HepG2 (cell line): ENCODE results near the gene YY2. TPM values are rescaled to one million over a fixed set of nuclear protein-coding genes. Genes with fewer than 3 reads are reported as not detected.

Source experiments
- CERS6 ChIP-seq: sonication (generic); formaldehyde crosslinking; IDR thresholded peaks from 2 replicates; pipeline ENCODE4 v1.5.0; 2020; ENCODE audit warnings: missing genetic modification reagents
- FOXO1 ChIP-seq: sonication (generic); formaldehyde crosslinking; IDR thresholded peaks from 2 replicates; pipeline ENCODE4 v1.4.0; 2020; ENCODE audit warnings: missing genetic modification reagents
- GABPB1 ChIP-seq: IDR thresholded peaks from 2 replicates; pipeline ENCODE4 v1.6.1; 2016; ENCODE audit warnings: mild to moderate bottlenecking, missing genetic modification reagents, moderate library complexity, missing compliant biosample characterization
- HIVEP1 ChIP-seq: sonication (generic); formaldehyde crosslinking; IDR thresholded peaks from 2 replicates; pipeline ENCODE4 v1.4.0; 2020; ENCODE audit warnings: mild to moderate bottlenecking, missing genetic modification reagents
- ISL2 ChIP-seq: sonication (generic); formaldehyde crosslinking; IDR thresholded peaks from 2 replicates; pipeline ENCODE4 v1.5.0; 2020; ENCODE audit warnings: missing genetic modification reagents
- MXI1 ChIP-seq: IDR thresholded peaks from 3 replicates; pipeline ENCODE4 v1.6.1; 2012; ENCODE audit warnings: low read depth, low read length, inconsistent platforms, borderline replicate concordance
- NBN ChIP-seq: fragments of 450-650 bp; conservative IDR thresholded peaks from 2 replicates; pipeline ENCODE4 v1.6.1; 2017
- PRDM4 ChIP-seq: sonication (generic); formaldehyde crosslinking; IDR thresholded peaks from 2 replicates; pipeline ENCODE4 v1.9.0; 2021; ENCODE audit warnings: missing genetic modification reagents, borderline replicate concordance
- REL ChIP-seq: sonication (generic); formaldehyde crosslinking; conservative IDR thresholded peaks from 2 replicates; pipeline ENCODE4 v1.8.0; 2022; ENCODE audit warnings: mild to moderate bottlenecking, missing genetic modification reagents, moderate library complexity
- REXO4 ChIP-seq: sonication (generic); formaldehyde crosslinking; IDR thresholded peaks from 2 replicates; pipeline ENCODE4 v1.8.0; 2022; ENCODE audit warnings: missing genetic modification reagents, mild to moderate bottlenecking, borderline replicate concordance
- SATB2 ChIP-seq: sonication (generic); formaldehyde crosslinking; IDR thresholded peaks from 2 replicates; pipeline ENCODE4 v1.5.0; 2020; ENCODE audit warnings: missing genetic modification reagents
- SMAD9 ChIP-seq: sonication (generic); formaldehyde crosslinking; IDR thresholded peaks from 2 replicates; pipeline ENCODE4 v1.5.1; 2020; ENCODE audit warnings: mild to moderate bottlenecking, missing genetic modification reagents
- SMARCC2 ChIP-seq: fragments of 450-650 bp; IDR thresholded peaks from 2 replicates; pipeline ENCODE4 v1.6.1; 2017; ENCODE audit warnings: antibody characterized with exemption, mild to moderate bottlenecking
- STAG1 ChIP-seq: sonication (generic); formaldehyde crosslinking; IDR thresholded peaks from 2 replicates; pipeline ENCODE4 v1.4.0; 2020; ENCODE audit warnings: missing genetic modification reagents
- TBX3 ChIP-seq: fragments of 450-650 bp; IDR thresholded peaks from 2 replicates; pipeline ENCODE4 v1.6.1; 2017; ENCODE audit warnings: antibody characterized with exemption, mild to moderate bottlenecking, inconsistent platforms, borderline replicate concordance
- YEATS2 ChIP-seq: sonication (generic); formaldehyde crosslinking; IDR thresholded peaks from 2 replicates; pipeline ENCODE4 v1.4.0; 2020; ENCODE audit warnings: missing genetic modification reagents, borderline replicate concordance
- ZFP36 ChIP-seq: fragments of 150-350 bp; IDR thresholded peaks from 2 replicates; pipeline ENCODE4 v1.6.1; 2018; ENCODE audit warnings: borderline replicate concordance, low read length, low read depth; ENCODE audit not compliant: partially characterized antibody
- ZFP36L1 ChIP-seq: sonication (generic); formaldehyde crosslinking; IDR thresholded peaks from 2 replicates; pipeline ENCODE4 v1.8.0; 2022; ENCODE audit warnings: mild to moderate bottlenecking, missing genetic modification reagents, moderate library complexity
- ZKSCAN1 ChIP-seq: fragments of 150-350 bp; IDR thresholded peaks from 2 replicates; pipeline ENCODE4 v1.6.1; 2014; ENCODE audit warnings: low read length
- ZMAT5 ChIP-seq: sonication (generic); formaldehyde crosslinking; IDR thresholded peaks from 2 replicates; pipeline ENCODE4 v1.5.0; 2020; ENCODE audit warnings: mild to moderate bottlenecking, low read depth, missing genetic modification reagents, borderline replicate concordance
- ZNF224 ChIP-seq: sonication (generic); formaldehyde crosslinking; IDR thresholded peaks from 2 replicates; pipeline ENCODE4 v1.5.0; 2020; ENCODE audit warnings: mild to moderate bottlenecking, missing genetic modification reagents
- ZNF414 ChIP-seq: sonication (generic); formaldehyde crosslinking; IDR thresholded peaks from 2 replicates; pipeline ENCODE4 v1.5.0; 2020; ENCODE audit warnings: missing genetic modification reagents
- ZNF597 ChIP-seq: sonication (generic); formaldehyde crosslinking; IDR thresholded peaks from 2 replicates; pipeline ENCODE4 v1.5.0; 2020; ENCODE audit warnings: missing genetic modification reagents
- ZNF672 ChIP-seq: sonication (generic); formaldehyde crosslinking; IDR thresholded peaks from 2 replicates; pipeline ENCODE4 v1.8.1; 2022; ENCODE audit warnings: missing genetic modification reagents
- polyA plus RNA-seq, 8 experiments: library from polyadenylated mRNA; depleted of rRNA in 3 of 8; stranded (reverse) in 7 of 8; unstranded in 1 of 8; fragments of >200 nt; fragmentation: Illumina TruSeq in 4 of 8; extraction: Trizol in 4 of 8; gene quantifications; 2 replicates each; pipeline versions ENCODE4 v1.2.1 to v1.2.3, GENCODE V29; 2011 to 2016; ENCODE audit warnings: low read depth in 4 of 8, missing spikeins in 1 of 8, mixed read lengths in 1 of 8; ENCODE audit not compliant: insufficient read depth in 1 of 8
- total RNA-seq, 5 experiments: library from RNA; depleted of rRNA; stranded (reverse); fragments of >200 nt; fragmentation: Illumina TruSeq; extraction: Trizol; gene quantifications; 2 replicates each; pipeline ENCODE4 v1.2.3, GENCODE V29; 2016; ENCODE audit warnings: low read depth in 1 of 5

The YY2 gene
- total and polyA plus RNA-seq, 2 of the 13 experiments (the other 11 are each of a cell fraction or from before 2014, with no cell fraction given), result 0.34 to 0.44 TPM

- TF ChIP-seq ZMAT5 (CRISPR knock-in tag) (no peak), GABPB1 (CRISPR knock-in tag) (peak; percentile 99), ZNF224 (no peak), ZNF672 (no peak), ZFP36 (no peak), PRDM4 (CRISPR knock-in tag) (no peak), FOXO1 (CRISPR knock-in tag) (no peak), STAG1 (CRISPR knock-in tag) (peak; percentile 15; the same call in 1 of the 2 replicates), ZKSCAN1 (0 out of 2 replicates have a peak, but pooled peaks have one; percentile 24), ZNF414 (CRISPR knock-in tag) (peak; percentile 40; the same call in 1 of the 2 replicates), HIVEP1 (CRISPR knock-in tag) (peak; percentile 43), SMAD9 (CRISPR knock-in tag) (no peak), ZFP36L1 (peak; percentile 41; the same call in 1 of the 2 replicates), ISL2 (CRISPR knock-in tag) (peak; percentile 42), SATB2 (CRISPR knock-in tag) (no peak), TBX3 (no peak), ZNF597 (CRISPR knock-in tag) (no peak), MXI1 (peak; percentile 47; the same call in 1 of the 3 replicates), NBN (no peak), REXO4 (CRISPR knock-in tag) (no peak), CERS6 (CRISPR knock-in tag) (no peak), SMARCC2 (no peak), REL (CRISPR knock-in tag) (no peak), YEATS2 (CRISPR knock-in tag) (peak; percentile 90)
Observed at GRCh38 chrX:21839334-21840192, 16.2 kb upstream of the YY2 start, which contains the start of gene MBTPS2 (continued).
